ENCODE data around the gene KIAA1614. TPM values are rescaled to one million over a fixed set of nuclear protein-coding genes. Genes with fewer than 3 reads are reported as not detected.

Gene KIAA1614, protein sequence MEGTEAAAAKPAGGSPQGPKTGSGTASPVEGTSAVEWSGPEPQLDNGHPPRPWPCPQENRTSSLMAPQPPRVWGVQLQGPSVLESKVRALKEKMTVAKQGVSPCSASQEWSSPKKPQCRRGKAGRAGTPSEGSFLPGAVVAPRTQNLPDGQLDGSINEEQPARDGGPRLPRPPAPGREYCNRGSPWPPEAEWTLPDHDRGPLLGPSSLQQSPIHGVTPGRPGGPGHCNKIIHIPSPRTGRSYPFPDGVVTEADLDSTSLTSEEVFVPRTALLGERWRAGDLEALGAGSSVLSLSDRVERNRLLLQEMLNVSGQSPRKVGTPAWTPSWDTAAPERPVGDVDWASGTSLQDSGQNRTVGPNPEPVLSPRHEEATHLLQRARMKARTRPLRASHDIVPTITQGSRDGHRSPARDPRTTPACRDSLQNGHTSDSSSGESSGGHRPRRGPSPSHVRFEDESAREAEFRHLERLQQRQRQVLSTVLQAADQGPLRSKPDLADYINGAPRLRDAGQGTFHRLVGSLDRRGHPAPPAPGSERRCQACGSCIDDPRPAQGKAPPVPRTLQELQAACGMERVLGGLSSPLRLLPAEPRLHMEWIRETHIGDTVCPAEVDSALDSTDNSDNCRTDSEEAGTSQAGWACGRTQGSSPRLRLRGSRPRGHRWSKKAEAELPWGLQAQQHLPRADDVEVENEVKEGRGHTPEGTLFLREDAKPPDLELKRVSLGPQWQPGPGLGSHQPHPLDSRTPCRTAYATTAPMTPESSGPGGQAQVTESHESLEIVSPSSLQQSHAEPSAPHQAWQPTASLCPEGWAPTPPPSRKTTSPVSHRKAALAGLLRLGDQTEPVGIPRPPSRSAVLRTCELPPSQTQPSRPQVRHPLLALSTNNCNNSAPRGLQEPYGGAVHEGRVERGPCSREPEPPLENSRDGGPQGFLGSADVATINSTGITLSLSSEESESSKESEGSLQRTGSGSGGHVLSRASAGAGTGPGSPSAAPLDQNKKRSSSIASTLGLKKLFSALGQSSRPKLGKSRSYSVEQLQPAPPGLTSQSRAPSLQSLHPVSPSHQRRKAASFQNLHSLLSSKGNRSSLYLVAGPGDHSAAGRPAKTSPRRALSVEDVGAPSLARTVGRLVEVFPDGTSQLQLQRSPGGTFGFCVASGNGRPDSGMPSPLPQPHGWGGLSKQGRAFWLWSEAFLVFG
- 6.9 and 8.4 TPM in 2 replicates for total RNA-seq

GRCh38 chr1:180912801-180913565 lies at the start of gene KIAA1614:
Gene KIAA1614, plus strand, starts transcription at chr1:180912897. Its CDS starts 347 bp downstream, at chr1:180913244.
- DNase-seq (ENCODE audit: low read depth), result peak; percentile 45
- peak within 1 kb of the TSS; percentile 60 for H3K4me3 ChIP-seq (ENCODE audit: low read depth, low read length)
- TF ChIP-seq, protein P1, sequence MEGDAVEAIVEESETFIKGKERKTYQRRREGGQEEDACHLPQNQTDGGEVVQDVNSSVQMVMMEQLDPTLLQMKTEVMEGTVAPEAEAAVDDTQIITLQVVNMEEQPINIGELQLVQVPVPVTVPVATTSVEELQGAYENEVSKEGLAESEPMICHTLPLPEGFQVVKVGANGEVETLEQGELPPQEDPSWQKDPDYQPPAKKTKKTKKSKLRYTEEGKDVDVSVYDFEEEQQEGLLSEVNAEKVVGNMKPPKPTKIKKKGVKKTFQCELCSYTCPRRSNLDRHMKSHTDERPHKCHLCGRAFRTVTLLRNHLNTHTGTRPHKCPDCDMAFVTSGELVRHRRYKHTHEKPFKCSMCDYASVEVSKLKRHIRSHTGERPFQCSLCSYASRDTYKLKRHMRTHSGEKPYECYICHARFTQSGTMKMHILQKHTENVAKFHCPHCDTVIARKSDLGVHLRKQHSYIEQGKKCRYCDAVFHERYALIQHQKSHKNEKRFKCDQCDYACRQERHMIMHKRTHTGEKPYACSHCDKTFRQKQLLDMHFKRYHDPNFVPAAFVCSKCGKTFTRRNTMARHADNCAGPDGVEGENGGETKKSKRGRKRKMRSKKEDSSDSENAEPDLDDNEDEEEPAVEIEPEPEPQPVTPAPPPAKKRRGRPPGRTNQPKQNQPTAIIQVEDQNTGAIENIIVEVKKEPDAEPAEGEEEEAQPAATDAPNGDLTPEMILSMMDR (IDR thresholded peaks at IDR 0.05; ENCODE audit: insufficient read depth, low read depth, low read length), result no peak

- TF ChIP-seq, protein P1 (IDR thresholded peaks at IDR 0.05; ENCODE audit: insufficient read depth, low read depth, low read length), result peak; percentile 60
- DNase-seq (ENCODE audit: low read depth), result peak; percentile 67
- no peak overlapping the region for H3K4me3 ChIP-seq (ENCODE audit: low read depth, low read length)
These were observed 49.4 kb upstream of the KIAA1614 start for GRCh38 chr1:180863158-180863775.

- no peak overlapping the region for H3K4me3 ChIP-seq (ENCODE audit: low read depth, low read length)
- peak; percentile 66 for DNase-seq (ENCODE audit: low read depth)
- TF ChIP-seq, protein P1 (IDR thresholded peaks at IDR 0.05; ENCODE audit: insufficient read depth, low read depth, low read length), result peak; percentile 54
These were observed 30.7 kb upstream of the KIAA1614 start for GRCh38 chr1:180881806-180882509.

DNA sequence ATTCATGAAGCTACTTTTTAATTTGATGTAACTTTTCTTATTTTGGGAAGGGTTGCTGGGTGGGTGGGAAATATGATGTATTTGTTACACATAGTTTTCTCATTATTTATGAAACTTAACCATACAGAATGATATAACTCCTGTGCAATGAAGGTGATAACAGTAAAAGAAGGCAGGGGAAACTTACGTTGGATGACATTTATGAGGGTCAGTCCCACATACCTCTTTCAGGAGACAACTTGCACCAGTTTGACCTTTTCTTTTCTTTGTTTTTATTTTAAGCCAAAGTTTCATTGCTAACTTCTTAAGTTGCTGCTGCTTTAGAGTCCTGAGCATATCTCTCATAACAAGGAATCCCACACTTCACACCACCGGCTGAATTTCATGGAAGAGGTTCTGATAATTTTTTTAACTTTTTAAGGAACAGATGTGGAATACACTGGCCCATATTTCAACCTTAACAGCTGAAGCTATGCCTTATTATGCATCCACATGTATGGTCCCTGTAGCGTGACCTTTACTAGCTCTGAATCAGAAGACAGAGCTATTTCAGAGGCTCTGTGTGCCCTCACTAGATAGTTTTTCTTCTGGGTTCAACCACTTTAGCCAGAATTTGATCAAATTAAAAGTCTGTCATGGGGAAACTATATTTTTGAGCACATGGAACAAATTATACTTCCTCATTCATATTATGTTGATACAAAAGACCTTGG lies 28.0 kb upstream of the KIAA1614 start:
- no peak overlapping the region for H3K4me3 ChIP-seq (ENCODE audit: low read depth, low read length)
- TF ChIP-seq, protein P1 (IDR thresholded peaks at IDR 0.05; ENCODE audit: insufficient read depth, low read depth, low read length), result no peak
- no peak for DNase-seq (ENCODE audit: low read depth)

DNA sequence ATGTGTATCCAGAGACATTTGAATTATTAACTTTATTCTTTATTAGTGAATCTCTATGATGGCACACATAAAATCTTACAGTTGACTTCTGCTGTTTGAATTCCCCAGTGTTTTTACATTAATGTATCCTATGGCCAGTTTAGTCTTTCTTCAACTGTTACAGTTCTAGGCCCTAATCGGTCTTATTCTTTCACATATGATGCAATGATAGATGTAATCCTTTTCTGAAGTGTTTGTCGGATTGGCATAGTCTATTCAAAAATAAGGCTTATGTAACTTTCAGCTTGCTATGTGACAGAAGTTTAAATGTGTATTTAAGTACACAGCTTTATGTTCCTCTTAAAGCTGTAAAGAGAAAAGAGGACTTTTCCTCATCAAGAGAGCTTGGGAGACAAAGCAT lies 26.4 kb upstream of the KIAA1614 start:
- TF ChIP-seq, protein P1 (IDR thresholded peaks at IDR 0.05; ENCODE audit: insufficient read depth, low read depth, low read length), result no peak
- H3K4me3 ChIP-seq (ENCODE audit: low read depth, low read length), result no peak overlapping the region

More for the DNA sequence above, 26.4 kb upstream of the KIAA1614 start:
- no peak for DNase-seq (ENCODE audit: low read depth)
